Measurements from ENCODE around the gene MMEL1. TPM values are rescaled to one million over a fixed set of nuclear protein-coding genes. Genes with fewer than 3 reads are reported as not detected.
"Not testable (repeated sequence)": the region's sequence is repeated elsewhere in the genome, so short reads cannot be mapped to it uniquely, and the experiment has no call there.

The MMEL1 gene
- total and polyA plus RNA-seq, 12 donors, result 0.17 to 3.9 (median 0.67) TPM; not detected in 7

GRCh38 chr1:2578758-2579118 is 54.1 kb downstream of the MMEL1 start:
- DNase-seq (no peak), ATAC-seq (no peak)
- WGBS, 2 donors, result 48 to 61% methylated on average over 4 of the region's 4 CpGs
- H3K4me3 ChIP-seq, result peak overlapping the region in 3 of 10 donors; percentile 24 to 39 (median 36)
- no peaks in the 10 kb centered on the region for H3K36me3 ChIP-seq
- H3K27ac ChIP-seq, result peak overlapping the region; percentile 53 to 96 (median 88)
- intact Hi-C loops (cut with DNase I), result no loop called here
- peaks cover 0 to 4% (median 0%) of the 10 kb centered on the region in 11 donors for H3K9me3 ChIP-seq
- peaks cover 7 to 53% (median 31%) of the 10 kb centered on the region in 9 donors for H3K4me1 ChIP-seq
- peaks cover 0 to 7% (median 0%) of the 10 kb centered on the region in 7 donors for H3K27me3 ChIP-seq
- TF ChIP-seq CTCF (IDR thresholded peaks at IDR 0.05), result no peak

DNA sequence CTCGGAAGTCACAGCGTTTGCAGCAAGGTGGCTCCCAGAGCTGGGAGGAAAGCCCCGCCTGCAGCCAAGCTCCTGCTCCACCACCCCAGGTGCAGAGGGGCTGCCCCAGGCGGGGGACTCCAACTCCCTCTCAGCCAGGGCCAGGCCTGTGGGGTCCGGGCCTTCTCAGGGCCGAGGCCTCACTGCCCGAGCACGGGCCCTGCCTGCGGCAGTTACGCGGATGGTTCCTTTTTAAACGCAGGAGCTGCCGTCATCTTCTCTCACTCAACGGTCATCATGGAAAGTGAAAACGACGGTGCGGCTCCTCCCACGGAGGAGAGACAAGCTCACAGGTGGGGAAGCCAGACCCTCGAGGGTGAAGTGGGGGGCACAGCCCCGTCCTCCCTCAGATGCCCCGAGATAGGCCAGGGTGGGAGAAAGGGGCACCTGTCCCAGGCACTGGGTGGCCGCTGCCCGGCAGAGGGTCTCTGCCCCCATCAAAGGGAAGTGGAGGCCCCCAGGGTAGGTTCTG is 55.2 kb downstream of the MMEL1 start:
- ATAC-seq, result peak in 4 of 8 donors; percentile 1 to 23 (median 10)
- DNase-seq; H3K27me3 ChIP-seq; H3K36me3 ChIP-seq; intact Hi-C loops (cut with DNase I): not testable (repeated sequence)
- Histone ChIP-seq H3K4me3 (peak overlapping the region in 9 of 10 donors; percentile 5 to 39 (median 24)), H3K9me3 (peaks cover 0 to 11% (median 0%) of the 10 kb centered on the region in 11 donors), H3K27ac (peak overlapping the region; percentile 53 to 96 (median 88)), H3K4me1 (peaks cover 7 to 53% (median 29%) of the 10 kb centered on the region in 9 donors)
- 66% methylated on average over 18 to 20 of the region's 23 CpGs for WGBS, 2 donors

GRCh38 chr1:2575801-2576663 is 56.8 kb downstream of the MMEL1 start:
- Histone ChIP-seq H3K4me3 (peak overlapping the region in 3 of 10 donors; percentile 3 to 23 (median 22)), H3K27me3 (peaks cover 0 to 7% (median 0%) of the 10 kb centered on the region in 7 donors), H3K27ac (peak overlapping the region; percentile 74 to 96 (median 82)), H3K9me3 (peaks cover 0 to 11% (median 0%) of the 10 kb centered on the region in 11 donors), H3K4me1 (peaks cover 7 to 40% (median 29%) of the 10 kb centered on the region in 9 donors), H3K36me3 (no peaks in the 10 kb centered on the region)
- TF ChIP-seq CTCF (IDR thresholded peaks at IDR 0.05), result no peak
- ATAC-seq (peak in 1 of 8 donors; percentile 6), DNase-seq (peak in 1 of 2 donors; percentile 13)
- intact Hi-C loops (cut with DNase I), result loop anchor here in 1 of 10 donors (2.0 kb wide), 1 partner anchor 17 kb away; no protein-coding TSS in a partner anchor
- 68 to 75% methylated on average over 23 of the region's 23 CpGs for WGBS, 2 donors

DNA sequence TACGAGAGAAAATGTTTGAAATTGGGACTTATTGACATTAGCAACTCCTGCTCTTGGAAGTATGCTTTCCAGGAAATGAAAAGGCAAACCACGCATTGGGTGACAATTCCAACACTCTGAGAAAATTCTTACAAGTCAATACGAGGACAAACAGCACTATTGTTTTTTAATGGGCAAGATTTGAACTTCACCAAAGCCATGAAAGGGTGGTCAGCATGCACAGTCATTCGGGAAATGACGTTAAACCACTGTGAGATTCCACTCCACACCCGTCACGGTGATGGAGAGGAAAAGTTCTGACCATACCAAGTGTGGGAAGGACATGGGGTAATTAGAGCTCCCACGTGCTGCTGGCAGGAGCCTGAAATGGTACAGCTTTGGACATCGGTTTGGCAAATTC is 58.5 kb downstream of the MMEL1 start:
- WGBS, 2 donors, result 78 to 82% methylated on average over 9 of the region's 9 CpGs
- intact Hi-C loops (cut with DNase I), result loop anchor here in 1 of 10 donors (2.0 kb wide), 1 partner anchor 16 kb away; no protein-coding TSS in a partner anchor
- peaks cover 0 to under 1% (median 0%) of the 10 kb centered on the region in 7 donors for H3K27me3 ChIP-seq

More for the DNA sequence above, 58.5 kb downstream of the MMEL1 start:
- Histone ChIP-seq H3K36me3 (no peaks in the 10 kb centered on the region), H3K9me3 (peaks cover 0 to 11% (median 0%) of the 10 kb centered on the region in 11 donors), H3K4me3 (no peak overlapping the region), H3K4me1 (peaks cover 7 to 38% (median 29%) of the 10 kb centered on the region in 9 donors), H3K27ac (no peak overlapping the region)
- no peak for DNase-seq
- TF ChIP-seq CTCF (IDR thresholded peaks at IDR 0.05), result no peak
- ATAC-seq, result no peak

Data from heart right ventricle (tissue), 16 donors.